ENCODE data around the gene ANXA5.
A peak's percentile ranks its signal among the peaks of the same experiment; 100 is the strongest.

ANXA5 gene

DNA sequence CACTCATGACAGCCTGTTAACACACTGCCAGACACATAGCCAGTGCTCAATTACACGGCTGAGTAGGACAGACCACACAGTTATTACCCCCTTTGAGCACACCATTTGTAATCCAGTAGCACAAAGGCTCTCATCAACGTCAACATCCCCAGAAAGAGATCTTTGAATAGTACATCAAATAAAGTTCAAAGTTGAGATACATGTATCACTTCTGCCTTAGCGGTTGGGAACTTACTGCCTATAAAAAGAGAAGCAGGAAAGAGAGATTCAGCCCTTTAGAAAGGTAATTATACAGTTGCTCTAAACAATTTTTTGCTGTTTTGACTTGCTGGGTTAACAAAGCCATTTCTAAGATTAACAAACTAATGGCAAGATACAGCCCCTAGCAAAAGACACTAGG lies 16.2 kb downstream of the ANXA5 start:
- DNase-seq (ENCODE audit: insufficient read length, low spot score) (no peak), FAIRE-seq (no peak)
- TF ChIP-seq CTCF (IDR thresholded peaks at IDR 0.05; ENCODE audit: insufficient read depth, missing control alignments): no peak

- DNase-seq (ENCODE audit: insufficient read length, low spot score) (no peak), FAIRE-seq (no peak)
- TF ChIP-seq CTCF (IDR thresholded peaks at IDR 0.05; ENCODE audit: insufficient read depth, missing control alignments): no peak
Measured at GRCh38 chr4:121679951-121680350, 16.8 kb downstream of the ANXA5 start.

DNA sequence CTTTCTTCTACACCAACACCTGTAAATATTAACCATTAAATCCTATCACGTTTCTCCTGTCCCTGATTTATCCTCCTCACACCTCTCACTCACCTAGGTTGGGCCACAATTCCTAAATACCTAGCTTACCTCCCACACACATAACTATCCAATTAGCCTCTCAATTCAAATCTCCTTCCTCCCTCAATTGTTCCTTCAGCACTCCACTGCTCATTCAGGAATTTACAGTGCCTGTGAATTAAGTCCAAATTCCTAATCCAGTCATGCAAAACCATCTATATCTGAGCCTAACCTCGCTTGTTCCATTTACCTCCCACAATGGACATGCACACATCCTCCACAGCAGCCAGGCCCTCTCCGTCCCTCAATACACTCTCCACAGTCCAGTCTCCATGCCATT lies 17.5 kb downstream of the ANXA5 start:
- TF ChIP-seq CTCF (IDR thresholded peaks at IDR 0.05; ENCODE audit: insufficient read depth, missing control alignments): no peak
- DNase-seq (ENCODE audit: insufficient read length, low spot score) (no peak), FAIRE-seq (no peak)

- DNase-seq (ENCODE audit: insufficient read length, low spot score): no peak
- TF ChIP-seq CTCF (IDR thresholded peaks at IDR 0.05; ENCODE audit: insufficient read depth, missing control alignments): no peak
- no peak for FAIRE-seq
Measured at GRCh38 chr4:121677524-121677923, 19.3 kb downstream of the ANXA5 start.

- DNase-seq (ENCODE audit: insufficient read length, low spot score): no peak
- no peak for FAIRE-seq
- TF ChIP-seq CTCF (IDR thresholded peaks at IDR 0.05; ENCODE audit: insufficient read depth, missing control alignments): no peak
Measured at GRCh38 chr4:121676345-121677075, 20.3 kb downstream of the ANXA5 start.

- TF ChIP-seq CTCF (IDR thresholded peaks at IDR 0.05; ENCODE audit: insufficient read depth, missing control alignments): no peak
- DNase-seq (ENCODE audit: insufficient read length, low spot score) (no peak), FAIRE-seq (no peak)
Measured at GRCh38 chr4:121675715-121676114, 21.1 kb downstream of the ANXA5 start.

DNA sequence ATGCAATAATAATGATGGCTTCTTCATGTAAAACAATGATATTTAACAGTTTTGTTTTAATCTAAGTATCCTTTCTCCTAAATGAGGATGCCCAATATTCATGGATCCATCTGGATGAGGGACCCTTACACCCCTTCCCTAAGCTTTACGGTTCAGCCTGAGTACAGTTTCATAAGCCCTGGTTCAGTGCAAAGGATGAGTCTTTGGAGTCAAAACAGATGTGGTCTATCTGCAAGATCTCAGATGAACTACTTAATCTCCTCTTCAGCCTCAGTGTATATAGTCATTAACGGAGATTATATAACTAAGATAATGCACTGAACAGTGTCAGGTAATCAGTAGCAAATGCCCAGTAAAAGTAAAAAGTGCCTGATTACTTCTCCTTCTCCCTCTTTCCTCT lies 22.1 kb downstream of the ANXA5 start:
- DNase-seq (ENCODE audit: insufficient read length, low spot score): no peak
- FAIRE-seq: peak; percentile 94
- TF ChIP-seq CTCF (IDR thresholded peaks at IDR 0.05; ENCODE audit: insufficient read depth, missing control alignments): no peak

All from D721Med (cell line).